Endothelial cell of umbilical vein (primary cell): ENCODE results near the gene IER5. TPM values are rescaled to one million over a fixed set of nuclear protein-coding genes. Genes with fewer than 3 reads are reported as not detected.

Experiments used
- BruUV-seq: library from RNA; stranded (reverse); fragments of 400-500 nt; replicated peaks from 2 replicates; lab custom pipeline; 2021; lab: Mats Ljungman, UMichigan
- CTCF ChIA-PET: fragments of 300-600, 350-600 bp; sonication (Branson Sonifier 250); formaldehyde crosslinking; loops from one replicate; lab custom pipeline; 2021; ENCODE audit warnings: antibody characterized with exemption, inconsistent platforms; lab: Charles Lee
- POLR2A ChIA-PET: fragments of 300-600, 350-600 bp; sonication (Branson Sonifier 250); formaldehyde crosslinking; loops from one replicate; lab custom pipeline; 2021; ENCODE audit warnings: antibody characterized with exemption, inconsistent platforms; lab: Charles Lee
- DNase-seq: peaks from one replicate; pipeline ENCODE4 v3.0.0-alpha.2; 2011; ENCODE audit warnings: low read depth, low spot score
- FAIRE-seq: peaks from 2 replicates; lab custom pipeline; 2011; peaks lifted over from hg19 to GRCh38; lab: Jason Lieb, UNC
- H2AFZ ChIP-seq: 2 replicates; pipeline ENCODE4 v1.6.0; 2012; ENCODE audit warnings: low read depth, low read length, control low read depth, inconsistent platforms
- H3K27ac ChIP-seq: 2 replicates; pipeline ENCODE4 v1.5.1; 2011; ENCODE audit warnings: low read depth, mild to moderate bottlenecking, control low read depth, low read length, moderate library complexity; ENCODE audit not compliant: insufficient read depth
- H3K27me3 ChIP-seq, 2 experiments: 2 replicates each; pipeline versions ENCODE4 v1.6.0 to v1.6.1; 2011; ENCODE audit warnings: low read length in 2 of 2, mixed read lengths in 1 of 2; ENCODE audit not compliant: control insufficient read depth in 2 of 2, insufficient read depth in 2 of 2
- H3K36me3 ChIP-seq, 2 experiments: 2 replicates in 1 of 2; 3 replicates in 1 of 2; pipeline ENCODE4 v1.5.1; 2011; ENCODE audit warnings: low read length in 2 of 2, mild to moderate bottlenecking in 1 of 2, moderate library complexity in 1 of 2; ENCODE audit not compliant: control insufficient read depth in 2 of 2, insufficient read depth in 2 of 2; ENCODE audit errors: extremely low read depth in 1 of 2
- H3K4me1 ChIP-seq: 3 replicates; pipeline ENCODE4 v1.5.1; 2011; ENCODE audit warnings: mild to moderate bottlenecking, low read length; ENCODE audit not compliant: control insufficient read depth, insufficient read depth; ENCODE audit errors: extremely low read depth
- H3K4me2 ChIP-seq: 2 replicates; pipeline ENCODE4 v1.6.1; 2011; ENCODE audit warnings: low read length, control low read depth, mixed read lengths; ENCODE audit not compliant: insufficient read depth
- H3K4me3 ChIP-seq, 3 experiments: fragments of 200-600 bp in 1 of 3; sonication (generic), shearing (Covaris generic) in 1 of 3; replicated peaks in 1 of 3; 2 replicates each; pipeline ENCODE4 v1.5.1; 2011 to 2016; ENCODE audit warnings: control low read depth in 3 of 3, low read length in 3 of 3, mild to moderate bottlenecking in 2 of 3, inconsistent platforms in 1 of 3, low read depth in 1 of 3, moderate library complexity in 1 of 3; ENCODE audit not compliant: insufficient read depth in 1 of 3
- H3K79me2 ChIP-seq: 2 replicates; pipeline ENCODE4 v1.6.0; 2012; ENCODE audit warnings: low read length, inconsistent platforms; ENCODE audit not compliant: control insufficient read depth, insufficient read depth
- H3K9ac ChIP-seq: replicated peaks from 2 replicates; pipeline ENCODE3; 2011; ENCODE audit warnings: low read length, control low read depth; ENCODE audit not compliant: insufficient read depth; ENCODE audit errors: extremely low read depth
- H3K9me1 ChIP-seq: replicated peaks from 3 replicates; pipeline ENCODE4 v1.6.0; 2011; ENCODE audit warnings: mild to moderate bottlenecking, low read length; ENCODE audit not compliant: control insufficient read depth, insufficient read depth; ENCODE audit errors: extremely low read depth
- H3K9me3 ChIP-seq: replicated peaks from 2 replicates; pipeline ENCODE4 v1.5.1; 2012; ENCODE audit warnings: low read length, inconsistent platforms; ENCODE audit not compliant: control insufficient read depth, insufficient read depth
- H4K20me1 ChIP-seq: replicated peaks from 2 replicates; pipeline ENCODE3; 2011; ENCODE audit warnings: mild to moderate bottlenecking, low read length; ENCODE audit not compliant: control insufficient read depth, insufficient read depth; ENCODE audit errors: extremely low read depth
- CTCF ChIP-seq, 2 donors: IDR thresholded peaks; 1 replicate in 1 of 2; 2 replicates in 1 of 2; pipeline ENCODE4 v1.5.1; 2011; ENCODE audit warnings: low read length in 2 of 2, mild to moderate bottlenecking in 2 of 2, moderate library complexity in 2 of 2, control low read depth in 1 of 2, inconsistent platforms in 1 of 2, low read depth in 1 of 2; ENCODE audit not compliant: insufficient read depth in 1 of 2; ENCODE audit errors: extremely low read depth in 1 of 2
- EZH2 ChIP-seq: IDR thresholded peaks from 2 replicates; pipeline ENCODE4 v1.6.1; 2012; ENCODE audit warnings: borderline replicate concordance, low read depth, mild to moderate bottlenecking, moderate library complexity, low read length, inconsistent platforms; ENCODE audit not compliant: severe bottlenecking
- FOS ChIP-seq: IDR thresholded peaks from 2 replicates; pipeline ENCODE4 v1.6.1; 2011; ENCODE audit warnings: mild to moderate bottlenecking, low read length, moderate library complexity, borderline replicate concordance; ENCODE audit not compliant: insufficient read depth
- GATA2 ChIP-seq: IDR thresholded peaks from 2 replicates; pipeline ENCODE4 v1.7.0; 2011; ENCODE audit warnings: low read depth, mild to moderate bottlenecking, moderate library complexity, mixed read lengths, low read length; ENCODE audit not compliant: insufficient read length, insufficient read depth
- JUN ChIP-seq: IDR thresholded peaks from 2 replicates; pipeline ENCODE4 v1.6.1; 2011; ENCODE audit warnings: borderline replicate concordance, low read depth; ENCODE audit not compliant: insufficient read length, insufficient read depth
- MYC ChIP-seq: IDR thresholded peaks from one replicate; pipeline ENCODE4 v1.6.1; 2011; ENCODE audit warnings: mild to moderate bottlenecking, low read depth, low read length
- POLR2A ChIP-seq: IDR thresholded peaks from 2 replicates; pipeline ENCODE4 v1.6.1; 2012; ENCODE audit warnings: low read depth, mild to moderate bottlenecking, control low read depth, low read length
- POLR2AphosphoS5 ChIP-seq: IDR thresholded peaks from 2 replicates; pipeline ENCODE4 v1.6.1; 2012; ENCODE audit warnings: low read depth, mild to moderate bottlenecking, control low read depth, low read length, moderate library complexity; ENCODE audit not compliant: insufficient read depth
- dilution Hi-C: fragments of 300-500 bp; cut with MboI; formaldehyde crosslinking; loops from one replicate; pipeline ENCODE4 v1.15.0; 2019; ENCODE audit warnings: low sequenced_read_pairs; ENCODE audit not compliant: extremely low pct_ligation_motif_present
- intact Hi-C: fragments of 100-400 bp; cut with micrococcal nuclease; formaldehyde crosslinking; loops from one replicate; pipeline ENCODE4 v1.10.0; 2022
- polyA plus RNA-seq, 4 experiments: library from polyadenylated mRNA; depleted of rRNA in 3 of 4; stranded (reverse) in 3 of 4; unstranded in 1 of 4; fragments of >200 nt; gene quantifications; 2 replicates each; pipeline versions ENCODE4 v1.2.1 to v1.2.3, GENCODE V29; 2011 to 2012; ENCODE audit warnings: missing spikeins in 1 of 4
- total RNA-seq: library from RNA; stranded (reverse); gene quantifications from 2 replicates; pipeline ENCODE4 v1.2.3, GENCODE V29; 2021
- TF ChIP-seq, protein P1 (sequence below): IDR thresholded peaks from 2 replicates; pipeline ENCODE4 v1.6.1; 2011; ENCODE audit not compliant: insufficient read depth, insufficient read length

The IER5 gene
- total and polyA plus RNA-seq, 2 donors (not counting 3 experiments of a cell fraction or from before 2014, with no cell fraction given): 6.6 to 14.4 TPM

DNA sequence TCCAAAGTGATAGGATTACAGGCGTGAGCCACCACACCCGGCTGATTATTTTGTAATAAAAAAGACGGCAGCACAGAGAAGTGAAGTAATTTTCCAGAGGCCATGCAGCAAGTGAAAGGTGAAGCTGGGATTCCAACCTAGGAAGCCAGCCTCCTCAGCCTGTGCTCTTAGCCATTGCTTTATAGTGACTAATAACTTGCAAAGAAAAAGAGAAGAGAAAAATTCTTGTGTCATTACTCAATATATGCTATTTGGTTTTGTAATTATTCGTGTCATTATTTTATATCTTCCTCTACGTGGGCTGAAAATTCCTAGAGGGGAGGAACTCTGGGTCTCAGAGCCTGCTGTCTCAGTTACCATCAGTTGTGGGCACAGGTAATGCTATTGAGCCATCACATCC is 1.6 kb upstream of the IER5 start:
- DNase-seq: no peak

GRCh38 chr1:181087400-181087901 is 1.0 kb upstream of the IER5 start:
- intact Hi-C loops: loop anchor here (5.0 to 10.0 kb wide), 2 partner anchors 453 to 555 kb away; partner anchors contain the start of gene XPR1
- no peak for TF ChIP-seq POLR2AphosphoS5
- no peak for TF ChIP-seq MYC
- no peak for TF ChIP-seq FOS
- TF ChIP-seq JUN: no peak
- no peak for TF ChIP-seq GATA2
- no peak for TF ChIP-seq POLR2A
- TF ChIP-seq CTCF (IDR thresholded peaks at IDR 0.05; ENCODE audit: extremely low read depth in 1 of 2, insufficient read depth in 1 of 2, low read depth in 1 of 2, low read length in 2 of 2): no peak
- TF ChIP-seq, protein P1, sequence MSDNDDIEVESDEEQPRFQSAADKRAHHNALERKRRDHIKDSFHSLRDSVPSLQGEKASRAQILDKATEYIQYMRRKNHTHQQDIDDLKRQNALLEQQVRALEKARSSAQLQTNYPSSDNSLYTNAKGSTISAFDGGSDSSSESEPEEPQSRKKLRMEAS: no peak
- no peak for TF ChIP-seq EZH2
- FAIRE-seq (no peak), DNase-seq (no peak)
- Histone ChIP-seq H4K20me1 (peaks cover 3% of the 10 kb centered on the region), H2AFZ (no peak overlapping the region), H3K4me2 (no peak overlapping the region), H3K9me1 (no peaks in the 10 kb centered on the region), H3K27me3 (no peaks in the 10 kb centered on the region), H3K36me3 (peaks cover 0 to under 1% of the 10 kb centered on the region in 2 experiments), H3K4me1 (peaks cover 17% of the 10 kb centered on the region), H3K9ac (no peak overlapping the region), H3K4me3 (no peak overlapping the region), H3K27ac (no peak overlapping the region), H3K79me2 (peaks cover 38% of the 10 kb centered on the region), H3K9me3 (no peaks in the 10 kb centered on the region)
- BruUV-seq: no TSS peak
- ChIA-PET CTCF (interaction anchor here (10.6 kb wide), 1 partner anchor 54 kb away, joined by 319 read pairs; no protein-coding TSS in a partner anchor), POLR2A (interaction anchor here (1.9 kb wide), 1 partner anchor 66 kb away, joined by 20 read pairs; no protein-coding TSS in a partner anchor)
- dilution Hi-C loops: no loop called here

More for the DNA sequence above, 1.6 kb upstream of the IER5 start:
- H4K20me1 ChIP-seq: peaks cover 3% of the 10 kb centered on the region
- H3K27me3 ChIP-seq: no peaks in the 10 kb centered on the region
- intact Hi-C loops (loop anchor here (5.0 to 10.0 kb wide), 2 partner anchors 452 to 555 kb away; partner anchors contain the start of gene XPR1), dilution Hi-C loops (no loop called here)
- TF ChIP-seq, protein P1: no peak
- TF ChIP-seq POLR2AphosphoS5 (no peak), GATA2 (no peak)
- no peak for FAIRE-seq
- peaks cover 14% of the 10 kb centered on the region for H3K4me1 ChIP-seq
- H2AFZ ChIP-seq: no peak overlapping the region
- POLR2A ChIA-PET: no interaction called here
- no peaks in the 10 kb centered on the region for H3K9me1 ChIP-seq
- H3K4me2 ChIP-seq: no peak overlapping the region
- no peaks in the 10 kb centered on the region for H3K9me3 ChIP-seq
- no peaks in the 10 kb centered on the region for H3K36me3 ChIP-seq
- H3K27ac ChIP-seq: no peak overlapping the region
- H3K9ac ChIP-seq: no peak overlapping the region
- no peak overlapping the region for H3K4me3 ChIP-seq
- no TSS peak for BruUV-seq
- H3K79me2 ChIP-seq: peaks cover 34% of the 10 kb centered on the region
- CTCF ChIA-PET: interaction anchor here (1.1 to 10.6 kb wide), 4 partner anchors 18 to 66 kb away, joined by 3 to 319 read pairs (median 12); no protein-coding TSS in a partner anchor
